PC-3 (cell line): ENCODE results near the gene P2RX5.

Source experiments
- CTCF ChIP-seq: fragments of 300-600 bp; sonication (generic); conservative IDR thresholded peaks from 2 replicates; pipeline ENCODE4 v1.5.1; 2017; ENCODE audit warnings: antibody characterized with exemption, low read depth, mild to moderate bottlenecking, low read length
- EZH2 ChIP-seq: fragments of 300-600 bp; sonication (generic); IDR thresholded peaks from one replicate; pipeline ENCODE4 v1.6.1; 2017; ENCODE audit warnings: antibody characterized with exemption, mild to moderate bottlenecking, low read length; ENCODE audit not compliant: unreplicated experiment
- EZH2phosphoT487 ChIP-seq: fragments of 300-600 bp; sonication (generic); IDR thresholded peaks from 2 replicates; pipeline ENCODE4 v1.6.1; 2018; ENCODE audit warnings: mild to moderate bottlenecking, antibody characterized with exemption, low read length, borderline replicate concordance

DNA sequence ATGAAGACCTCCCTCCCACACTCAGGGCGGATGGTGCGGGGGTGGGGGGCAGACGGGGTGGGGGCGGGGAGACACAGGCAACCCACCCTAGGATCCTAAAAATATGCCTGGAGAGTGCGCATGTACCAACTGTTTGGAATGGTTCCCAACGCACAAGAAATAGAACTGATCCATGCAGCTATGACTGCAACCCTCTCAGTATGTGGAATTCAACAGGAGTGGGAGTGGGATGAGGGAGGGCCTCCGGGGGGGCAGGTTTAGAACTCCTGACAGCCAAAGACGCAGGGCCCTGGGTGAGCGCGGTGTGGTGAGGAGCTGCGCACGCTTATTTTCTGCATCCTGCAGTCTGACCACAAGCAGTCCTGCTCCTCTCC, 1.1 kb upstream of the P2RX5 start:
- no peak for TF ChIP-seq CTCF
- no peak for TF ChIP-seq EZH2
- TF ChIP-seq EZH2phosphoT487: no peak
